ENCODE measurements around the gene CADM3.

DNA sequence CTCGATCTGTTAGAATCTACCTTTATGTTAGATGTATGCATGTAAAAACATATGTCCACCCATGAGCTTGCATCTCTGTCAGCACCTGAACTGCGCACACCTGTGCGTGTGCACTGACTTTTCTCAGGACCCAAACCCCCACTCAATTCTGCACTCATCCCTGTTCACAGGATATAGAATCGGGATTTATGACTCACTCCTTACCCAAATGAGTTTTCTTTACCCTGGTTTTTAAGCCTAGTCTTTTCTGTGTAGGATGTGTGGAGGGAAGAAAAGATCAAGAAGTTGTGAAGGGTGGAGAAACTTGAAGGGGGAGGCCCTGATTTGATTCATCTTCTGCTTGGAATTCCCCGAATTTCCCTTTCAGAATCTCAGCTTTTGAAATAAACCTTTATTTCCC lies 35.7 kb downstream of the CADM3 start:
- no peak for TF ChIP-seq POLR2A (IDR thresholded peaks at IDR 0.05)
- TF ChIP-seq, protein P1, sequence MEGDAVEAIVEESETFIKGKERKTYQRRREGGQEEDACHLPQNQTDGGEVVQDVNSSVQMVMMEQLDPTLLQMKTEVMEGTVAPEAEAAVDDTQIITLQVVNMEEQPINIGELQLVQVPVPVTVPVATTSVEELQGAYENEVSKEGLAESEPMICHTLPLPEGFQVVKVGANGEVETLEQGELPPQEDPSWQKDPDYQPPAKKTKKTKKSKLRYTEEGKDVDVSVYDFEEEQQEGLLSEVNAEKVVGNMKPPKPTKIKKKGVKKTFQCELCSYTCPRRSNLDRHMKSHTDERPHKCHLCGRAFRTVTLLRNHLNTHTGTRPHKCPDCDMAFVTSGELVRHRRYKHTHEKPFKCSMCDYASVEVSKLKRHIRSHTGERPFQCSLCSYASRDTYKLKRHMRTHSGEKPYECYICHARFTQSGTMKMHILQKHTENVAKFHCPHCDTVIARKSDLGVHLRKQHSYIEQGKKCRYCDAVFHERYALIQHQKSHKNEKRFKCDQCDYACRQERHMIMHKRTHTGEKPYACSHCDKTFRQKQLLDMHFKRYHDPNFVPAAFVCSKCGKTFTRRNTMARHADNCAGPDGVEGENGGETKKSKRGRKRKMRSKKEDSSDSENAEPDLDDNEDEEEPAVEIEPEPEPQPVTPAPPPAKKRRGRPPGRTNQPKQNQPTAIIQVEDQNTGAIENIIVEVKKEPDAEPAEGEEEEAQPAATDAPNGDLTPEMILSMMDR (IDR thresholded peaks at IDR 0.05 in 8 of 11, conservative IDR thresholded peaks at IDR 0.05 in 3 of 11) = no peak
- TF ChIP-seq POLR2AphosphoS5 (IDR thresholded peaks at IDR 0.05) = no peak
